ENCODE results near the gene ABCB6.

GRCh38 chr2:219266232-219266631, 47.5 kb upstream of the ABCB6 start:
- TF ChIP-seq CTCF (IDR thresholded peaks at IDR 0.05 in 2 of 3, conservative IDR thresholded peaks at IDR 0.05 in 1 of 3; ENCODE audit: control insufficient read depth in 2 of 3, extremely low read depth in 1 of 3, insufficient read depth in 1 of 3, low read depth in 3 of 3, low read length in 3 of 3): no peak
- no peak for TF ChIP-seq CBX3 (IDR thresholded peaks at IDR 0.05; ENCODE audit: borderline replicate concordance, low read depth)
- TF ChIP-seq RCOR1 (conservative IDR thresholded peaks at IDR 0.05; ENCODE audit: low read depth, low read length): no peak
- TF ChIP-seq KDM1A (IDR thresholded peaks at IDR 0.05; ENCODE audit: borderline replicate concordance): no peak
- TF ChIP-seq TARDBP (IDR thresholded peaks at IDR 0.05; ENCODE audit: borderline replicate concordance): no peak
- TF ChIP-seq POLR2A (IDR thresholded peaks at IDR 0.05; ENCODE audit: low read depth, low read length): no peak
- TF ChIP-seq TAF1 (IDR thresholded peaks at IDR 0.05; ENCODE audit: borderline replicate concordance, low read depth, low read length): no peak
- no peak for TF ChIP-seq CUX1 (IDR thresholded peaks at IDR 0.05; ENCODE audit: insufficient replicate concordance, low read depth, low read length)
- TF ChIP-seq SMC3 (IDR thresholded peaks at IDR 0.05; ENCODE audit: borderline replicate concordance, low read length): no peak
- TF ChIP-seq GABPA (IDR thresholded peaks at IDR 0.05; ENCODE audit: low read depth): no peak
- no peak for TF ChIP-seq E2F4 (IDR thresholded peaks at IDR 0.05; ENCODE audit: low read depth, low read length)
- no peak for TF ChIP-seq POLR2AphosphoS2 (IDR thresholded peaks at IDR 0.05; ENCODE audit: low read depth, low read length)
- no peak for TF ChIP-seq IKZF1 (conservative IDR thresholded peaks at IDR 0.05)
- TF ChIP-seq POU2F2 (IDR thresholded peaks at IDR 0.05; ENCODE audit: borderline replicate concordance, low read depth, low read length): no peak

All from GM12878 (cell line).